ENCODE data around the gene ARHGAP9.
A peak's percentile ranks its signal among the peaks of the same experiment; 100 is the strongest.

ARHGAP9 gene

DNA sequence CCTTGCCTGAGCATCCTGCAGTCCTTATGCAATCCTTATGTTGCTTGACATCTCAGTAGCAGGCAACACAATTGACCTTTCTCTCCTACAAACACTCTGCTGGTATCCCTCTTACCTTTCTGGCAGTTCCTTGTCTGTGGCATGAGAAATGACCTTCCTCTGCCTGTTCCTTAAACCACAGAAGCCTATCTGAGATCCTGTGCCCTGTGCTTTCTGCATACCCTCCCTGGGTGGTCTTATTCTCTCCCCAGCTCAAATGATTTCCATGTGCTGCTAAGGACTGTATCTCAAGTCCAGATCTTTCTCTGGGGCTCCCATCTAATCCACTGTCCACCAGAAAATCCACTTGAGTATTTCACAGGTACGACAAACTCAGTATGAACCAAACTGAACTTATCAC, 2.0 kb upstream of the ARHGAP9 start:
- Mint-ChIP-seq H3K4me1 (peaks cover 53% of the 10 kb centered on the region), H3K9me3 (no peaks in the 10 kb centered on the region), H3K27ac (ENCODE audit: low read depth) (peak overlapping the region; percentile 97), H3K27me3 (no peaks in the 10 kb centered on the region), H3K36me3 (ENCODE audit: insufficient read depth) (peaks cover 31% of the 10 kb centered on the region), H3K4me3 (peak overlapping the region; percentile 58)
- DNase-seq (ENCODE audit: low spot score in 2 of 2) (no peak), ATAC-seq (replicated peaks; ENCODE audit: extremely low read depth, poor library complexity, severe bottlenecking) (no peak)

- Mint-ChIP-seq H3K4me1 (peaks cover 70% of the 10 kb centered on the region), H3K36me3 (ENCODE audit: insufficient read depth) (peaks cover 51% of the 10 kb centered on the region), H3K27ac (ENCODE audit: low read depth) (peak overlapping the region; percentile 97), H3K27me3 (no peaks in the 10 kb centered on the region), H3K4me3 (peak overlapping the region; percentile 96), H3K9me3 (no peaks in the 10 kb centered on the region)
- no peak for ATAC-seq (replicated peaks; ENCODE audit: extremely low read depth, poor library complexity, severe bottlenecking)
- no peak for DNase-seq (ENCODE audit: low spot score in 2 of 2)
Measured at GRCh38 chr12:57479043-57479375, 657 bp downstream of the ARHGAP9 start.

DNA sequence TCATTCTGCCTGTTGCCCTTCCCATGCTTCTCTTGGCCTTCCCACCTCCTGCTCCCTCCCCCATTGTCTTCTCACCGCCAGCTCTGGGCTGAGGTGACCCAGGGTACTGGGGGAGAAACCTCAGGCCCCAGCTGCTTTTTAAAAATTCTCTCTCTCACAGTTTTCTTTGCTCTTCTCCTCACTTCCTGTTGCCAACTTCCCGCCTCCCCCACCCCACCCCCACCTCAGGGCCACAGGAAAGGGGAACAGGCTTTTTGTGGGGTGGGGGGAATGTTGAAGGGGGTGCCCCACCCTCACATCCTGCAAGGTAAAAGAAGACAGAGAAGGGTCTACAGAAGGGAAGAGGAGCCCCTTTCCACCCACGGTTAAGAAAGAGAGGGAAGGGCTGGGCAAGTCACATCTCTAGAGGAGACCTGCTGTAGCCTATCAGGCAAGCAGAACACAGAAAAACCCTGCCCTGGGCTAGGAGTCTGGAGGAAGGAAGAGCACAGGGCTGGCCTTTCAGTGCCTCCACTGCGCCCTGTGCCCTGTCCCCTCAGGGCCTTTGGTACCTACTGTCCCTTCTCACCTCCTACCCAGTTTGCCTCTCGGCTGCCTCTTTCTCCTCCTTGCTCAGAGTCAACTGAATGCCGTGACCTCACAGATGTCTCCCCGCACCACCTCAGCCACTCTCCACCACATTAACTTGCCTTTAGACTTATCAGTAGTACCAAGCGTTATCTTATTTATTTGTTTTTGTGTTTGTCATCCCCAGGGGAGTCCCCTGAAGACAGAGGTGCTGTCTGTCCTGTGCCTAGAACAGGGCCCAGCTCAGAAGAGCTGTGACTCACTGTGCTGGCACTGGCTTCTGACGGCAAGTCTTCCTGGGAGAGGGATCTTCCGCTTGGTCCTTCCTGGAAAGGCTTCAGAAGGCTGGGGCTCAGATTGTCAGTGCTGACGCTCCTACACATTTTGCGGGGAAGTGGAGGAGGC, 1.7 kb downstream of the ARHGAP9 start:
- peak in 1 of 2 donors; percentile 54 for DNase-seq (ENCODE audit: low spot score in 2 of 2)

DNA sequence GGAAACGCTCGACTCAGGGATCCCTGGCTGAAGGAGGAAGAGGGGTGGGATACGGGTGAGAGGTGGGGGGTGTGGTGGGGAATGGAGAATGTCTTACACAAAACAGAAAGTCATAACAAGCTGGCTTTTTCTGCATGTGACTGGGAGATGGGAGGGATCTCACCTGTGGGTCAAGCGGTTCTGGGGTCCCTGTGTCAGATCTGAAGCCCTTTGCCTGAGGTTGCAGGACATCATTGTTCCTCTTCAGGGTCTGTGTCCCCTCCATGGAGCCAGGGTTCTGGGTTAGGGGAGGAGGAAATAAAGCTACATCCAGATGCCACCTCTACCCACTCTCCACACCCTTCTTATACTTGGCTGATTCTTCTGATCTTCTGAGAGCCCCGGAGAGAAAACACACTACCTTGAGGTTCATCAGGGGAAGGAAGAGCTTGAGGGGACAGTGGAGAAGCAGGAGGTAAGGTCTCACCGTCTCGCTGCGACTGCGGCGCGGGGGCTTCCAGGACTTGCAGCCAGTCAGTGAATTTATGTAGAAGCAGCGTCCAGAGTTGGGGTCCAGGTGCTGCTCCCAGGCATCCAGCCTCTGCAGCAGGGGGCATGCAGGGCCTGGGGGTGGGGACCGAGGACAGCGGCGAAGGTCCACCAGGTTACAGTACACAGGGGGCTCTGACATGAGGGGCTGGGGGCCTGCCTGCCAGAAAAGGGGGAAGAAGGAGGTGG, 2.5 kb downstream of the ARHGAP9 start:
- Mint-ChIP-seq H3K4me1 (peaks cover 84% of the 10 kb centered on the region), H3K27ac (ENCODE audit: low read depth) (peak overlapping the region; percentile 97)

More for the DNA sequence above, 1.7 kb downstream of the ARHGAP9 start:
- Mint-ChIP-seq H3K36me3 (ENCODE audit: insufficient read depth) (peaks cover 61% of the 10 kb centered on the region), H3K27ac (ENCODE audit: low read depth) (peak overlapping the region; percentile 97), H3K9me3 (no peaks in the 10 kb centered on the region), H3K4me1 (peaks cover 79% of the 10 kb centered on the region), H3K4me3 (peak overlapping the region; percentile 96), H3K27me3 (no peaks in the 10 kb centered on the region)
- peak; percentile 33 for ATAC-seq (replicated peaks; ENCODE audit: extremely low read depth, poor library complexity, severe bottlenecking)

GRCh38 chr12:57476162-57476992, 3.3 kb downstream of the ARHGAP9 start:
- peaks cover 71% of the 10 kb centered on the region for H3K36me3 Mint-ChIP-seq (ENCODE audit: insufficient read depth)
- peak overlapping the region; percentile 97 for H3K27ac Mint-ChIP-seq (ENCODE audit: low read depth)
- H3K27me3 Mint-ChIP-seq = no peaks in the 10 kb centered on the region
- peaks cover 86% of the 10 kb centered on the region for H3K4me1 Mint-ChIP-seq
- DNase-seq (ENCODE audit: low spot score in 2 of 2) = peak in 1 of 2 donors; percentile 67
- no peaks in the 10 kb centered on the region for H3K9me3 Mint-ChIP-seq
- peak overlapping the region; percentile 96 for H3K4me3 Mint-ChIP-seq
- no peak for ATAC-seq (replicated peaks; ENCODE audit: extremely low read depth, poor library complexity, severe bottlenecking)

More for the DNA sequence above, 2.5 kb downstream of the ARHGAP9 start:
- ATAC-seq (replicated peaks; ENCODE audit: extremely low read depth, poor library complexity, severe bottlenecking) = no peak
- Mint-ChIP-seq H3K4me3 (peak overlapping the region; percentile 96), H3K27me3 (no peaks in the 10 kb centered on the region), H3K36me3 (ENCODE audit: insufficient read depth) (peaks cover 63% of the 10 kb centered on the region), H3K9me3 (no peaks in the 10 kb centered on the region)
- no peak for DNase-seq (ENCODE audit: low spot score in 2 of 2)

GRCh38 chr12:57475271-57476161, 4.2 kb downstream of the ARHGAP9 start:
- H3K27ac Mint-ChIP-seq (ENCODE audit: low read depth) = peak overlapping the region; percentile 97
- H3K4me3 Mint-ChIP-seq = peak overlapping the region; percentile 96
- ATAC-seq (replicated peaks; ENCODE audit: extremely low read depth, poor library complexity, severe bottlenecking) (no peak), DNase-seq (ENCODE audit: low spot score in 2 of 2) (no peak)
- H3K36me3 Mint-ChIP-seq (ENCODE audit: insufficient read depth) = peaks cover 73% of the 10 kb centered on the region
- H3K27me3 Mint-ChIP-seq = no peaks in the 10 kb centered on the region
- H3K4me1 Mint-ChIP-seq = peaks cover 83% of the 10 kb centered on the region
- H3K9me3 Mint-ChIP-seq = no peaks in the 10 kb centered on the region

- no peak for ATAC-seq (replicated peaks; ENCODE audit: extremely low read depth, poor library complexity, severe bottlenecking)
- H3K4me1 Mint-ChIP-seq = peaks cover 77% of the 10 kb centered on the region
- peaks cover 69% of the 10 kb centered on the region for H3K36me3 Mint-ChIP-seq (ENCODE audit: insufficient read depth)
Measured at GRCh38 chr12:57474862-57475261, 4.8 kb downstream of the ARHGAP9 start.

GRCh38 chr12:57474430-57474829, 5.2 kb downstream of the ARHGAP9 start:
- Mint-ChIP-seq H3K36me3 (ENCODE audit: insufficient read depth) (peaks cover 65% of the 10 kb centered on the region), H3K27me3 (no peaks in the 10 kb centered on the region), H3K9me3 (no peaks in the 10 kb centered on the region), H3K27ac (ENCODE audit: low read depth) (peak overlapping the region; percentile 50), H3K4me1 (peaks cover 72% of the 10 kb centered on the region), H3K4me3 (peak overlapping the region; percentile 96)
- no peak for ATAC-seq (replicated peaks; ENCODE audit: extremely low read depth, poor library complexity, severe bottlenecking)
- DNase-seq (ENCODE audit: low spot score in 2 of 2) = no peak

More at GRCh38 chr12:57474862-57475261, 4.8 kb downstream of the ARHGAP9 start:
- no peaks in the 10 kb centered on the region for H3K9me3 Mint-ChIP-seq
- peak overlapping the region; percentile 96 for H3K4me3 Mint-ChIP-seq
- H3K27ac Mint-ChIP-seq (ENCODE audit: low read depth) = peak overlapping the region; percentile 50
- no peaks in the 10 kb centered on the region for H3K27me3 Mint-ChIP-seq
- DNase-seq (ENCODE audit: low spot score in 2 of 2) = no peak

DNA sequence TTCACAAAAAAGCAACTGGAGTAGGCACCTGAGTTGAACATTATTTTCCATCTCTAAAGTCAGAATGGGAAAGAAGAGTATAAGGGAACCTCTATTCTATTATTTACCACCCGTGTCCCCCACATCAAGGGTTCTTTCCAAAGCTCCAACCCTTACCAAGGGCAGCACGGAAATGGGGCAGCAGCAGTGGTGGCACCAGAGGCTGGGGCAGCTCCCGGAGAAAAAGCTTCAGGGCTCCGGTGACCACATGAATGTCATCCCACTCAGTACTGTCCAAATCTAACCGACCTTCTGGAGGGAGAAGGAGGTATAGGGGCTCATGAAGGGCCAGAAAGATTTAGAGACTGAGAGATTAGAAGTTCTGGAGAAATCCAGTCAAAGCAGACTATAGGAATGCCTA, 5.8 kb downstream of the ARHGAP9 start:
- peak overlapping the region; percentile 50 for H3K27ac Mint-ChIP-seq (ENCODE audit: low read depth)
- H3K9me3 Mint-ChIP-seq = no peaks in the 10 kb centered on the region
- no peak for DNase-seq (ENCODE audit: low spot score in 2 of 2)
- H3K4me3 Mint-ChIP-seq = peak overlapping the region; percentile 96
- peaks cover 67% of the 10 kb centered on the region for H3K36me3 Mint-ChIP-seq (ENCODE audit: insufficient read depth)
- ATAC-seq (replicated peaks; ENCODE audit: extremely low read depth, poor library complexity, severe bottlenecking) = no peak
- no peaks in the 10 kb centered on the region for H3K27me3 Mint-ChIP-seq
- H3K4me1 Mint-ChIP-seq = peaks cover 67% of the 10 kb centered on the region

DNA sequence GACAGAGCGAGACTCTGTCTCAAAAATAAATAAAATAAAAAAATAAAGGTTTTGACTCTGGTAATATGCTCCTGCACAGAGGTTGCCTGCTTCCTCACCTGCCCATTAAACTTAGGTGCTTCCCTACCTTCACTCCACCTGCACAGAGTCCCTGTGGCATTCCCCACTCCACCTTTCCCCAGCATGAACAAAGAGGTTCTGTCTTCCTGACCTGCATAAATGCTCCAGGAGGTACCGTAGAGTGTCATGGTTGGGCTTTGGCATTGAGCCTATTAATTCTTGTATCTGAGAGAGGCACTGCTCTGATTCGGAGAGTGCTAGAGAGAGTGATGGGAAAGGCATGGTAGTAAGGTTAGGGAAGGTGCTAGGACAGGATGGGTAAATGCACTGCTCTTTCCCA, 6.3 kb downstream of the ARHGAP9 start:
- ATAC-seq (replicated peaks; ENCODE audit: extremely low read depth, poor library complexity, severe bottlenecking) (no peak), DNase-seq (ENCODE audit: low spot score in 2 of 2) (no peak)
- peaks cover 62% of the 10 kb centered on the region for H3K4me1 Mint-ChIP-seq
- peak overlapping the region; percentile 96 for H3K4me3 Mint-ChIP-seq
- H3K27ac Mint-ChIP-seq (ENCODE audit: low read depth) = peak overlapping the region; percentile 50
- no peaks in the 10 kb centered on the region for H3K9me3 Mint-ChIP-seq
- H3K36me3 Mint-ChIP-seq (ENCODE audit: insufficient read depth) = peaks cover 68% of the 10 kb centered on the region
- H3K27me3 Mint-ChIP-seq = no peaks in the 10 kb centered on the region

DNA sequence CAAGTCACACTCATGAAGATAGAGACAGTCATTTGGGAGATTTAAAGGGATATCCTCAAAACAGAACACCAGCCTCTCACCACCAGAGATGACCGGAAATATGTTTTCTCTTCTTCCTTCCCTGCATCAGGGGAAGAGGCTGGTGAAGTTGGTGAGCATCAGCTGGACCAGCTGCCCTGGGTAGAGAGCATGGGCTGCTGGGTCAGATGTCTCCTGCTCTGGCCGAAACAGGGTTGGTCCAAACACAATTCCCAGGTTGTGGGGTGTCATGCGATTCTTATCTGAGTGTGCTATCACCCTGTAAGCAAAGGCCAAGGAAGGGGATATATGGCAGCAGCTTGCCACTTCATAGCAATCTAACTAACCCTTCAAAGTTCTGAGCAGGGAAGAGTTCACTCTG, 7.3 kb downstream of the ARHGAP9 start:
- ATAC-seq (replicated peaks; ENCODE audit: extremely low read depth, poor library complexity, severe bottlenecking) (no peak), DNase-seq (ENCODE audit: low spot score in 2 of 2) (no peak)
- peaks cover 56% of the 10 kb centered on the region for H3K4me1 Mint-ChIP-seq
- peak overlapping the region; percentile 55 for H3K27ac Mint-ChIP-seq (ENCODE audit: low read depth)
- H3K4me3 Mint-ChIP-seq = no peak overlapping the region
- no peaks in the 10 kb centered on the region for H3K27me3 Mint-ChIP-seq
- no peaks in the 10 kb centered on the region for H3K9me3 Mint-ChIP-seq
- peaks cover 63% of the 10 kb centered on the region for H3K36me3 Mint-ChIP-seq (ENCODE audit: insufficient read depth)

Measured in central memory CD8-positive, alpha-beta T cell (primary cell).